Colonic mucosa (tissue), 4 donors: ENCODE results near the gene A2ML1. TPM values are rescaled to one million over a fixed set of nuclear protein-coding genes. Genes with fewer than 3 reads are reported as not detected.

ENCODE experiments used
- DNase-seq: peaks from one replicate; pipeline ENCODE4 v3.0.0-alpha.2; 2020
- H3K27ac ChIP-seq: fragments of 200-600 bp; one replicate; pipeline ENCODE4 v1.8.0; 2021
- H3K27me3 ChIP-seq: fragments of 200-600 bp; one replicate; pipeline ENCODE4 v1.8.0; 2021
- H3K36me3 ChIP-seq: fragments of 200-600 bp; one replicate; pipeline ENCODE4 v1.8.0; 2021
- H3K4me1 ChIP-seq: fragments of 200-600 bp; one replicate; pipeline ENCODE4 v1.8.0; 2021; ENCODE audit warnings: mild to moderate bottlenecking
- H3K4me3 ChIP-seq: fragments of 200-600 bp; one replicate; pipeline ENCODE4 v1.8.0; 2021
- H3K9ac ChIP-seq, 2 donors: one replicate each; pipeline ENCODE4 v1.7.0; 2013; ENCODE audit warnings: control low read depth in 2 of 2, low read depth in 2 of 2, low read length in 2 of 2
- H3K9me3 ChIP-seq: fragments of 200-600 bp; one replicate; pipeline ENCODE4 v1.8.0; 2021
- intact Hi-C: fragments of 100-400 bp; cut with DNase I; formaldehyde crosslinking; loops from one replicate; pipeline ENCODE4 v1.14.1; 2022
- total RNA-seq, 2 donors: library from RNA; stranded (reverse); fragmentation: NEBNext Ultra II Directional in 1 of 2; extraction: Animal tissue kit (Norgen Biotek cat#: 25700) in 1 of 2; gene quantifications; one replicate each; pipeline ENCODE4 v1.2.1, GENCODE V29; 2021
- TF ChIP-seq, protein P1 (sequence below): fragments of 200-600 bp; IDR thresholded peaks from one replicate; pipeline ENCODE4 v1.8.0; 2022; ENCODE audit warnings: antibody characterized with exemption, mild to moderate bottlenecking
- donor health status: healthy.
- donor health status: DM: no; HTN: no; CAD: no.
- donor health status: DM: no; HTN: no; CAD: no.

A2ML1 gene
- total RNA-seq: not detected

DNA sequence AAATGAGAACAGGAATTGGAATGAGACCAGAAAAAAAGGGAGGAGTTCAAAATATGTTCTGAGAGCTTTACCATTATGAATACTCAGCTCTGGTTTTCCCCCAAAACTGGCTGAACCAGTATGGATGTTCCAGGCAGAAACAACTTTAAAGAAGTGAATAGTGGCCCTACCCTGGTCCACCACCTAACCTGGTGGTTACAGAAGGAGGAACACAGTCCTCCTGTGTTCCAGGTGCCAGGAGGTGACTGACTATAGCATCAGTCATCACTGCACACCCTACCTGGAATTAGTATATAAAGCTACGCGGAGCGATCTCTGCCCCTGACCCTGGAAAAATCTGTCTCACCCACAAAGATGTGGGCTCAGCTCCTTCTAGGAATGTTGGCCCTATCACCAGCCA lies at the start of gene A2ML1:
Gene A2ML1, plus strand, starts transcription at position 324 of the 400 bp plus-strand sequence. Its CDS starts 31 bp downstream, at position 355.
- Histone ChIP-seq H3K36me3 (no peaks in the 10 kb centered on the region), H3K9me3 (no peaks in the 10 kb centered on the region), H3K9ac (no peak within 1 kb of the TSS), H3K27ac (no peak within 1 kb of the TSS), H3K27me3 (no peaks in the 10 kb centered on the region), H3K4me1 (no peaks in the 10 kb centered on the region), H3K4me3 (no peak within 1 kb of the TSS)
- intact Hi-C loops: loop anchor here (10.0 kb wide), 1 partner anchor 137 kb away; no protein-coding TSS in a partner anchor
- no peak for DNase-seq
- TF ChIP-seq, protein P1, sequence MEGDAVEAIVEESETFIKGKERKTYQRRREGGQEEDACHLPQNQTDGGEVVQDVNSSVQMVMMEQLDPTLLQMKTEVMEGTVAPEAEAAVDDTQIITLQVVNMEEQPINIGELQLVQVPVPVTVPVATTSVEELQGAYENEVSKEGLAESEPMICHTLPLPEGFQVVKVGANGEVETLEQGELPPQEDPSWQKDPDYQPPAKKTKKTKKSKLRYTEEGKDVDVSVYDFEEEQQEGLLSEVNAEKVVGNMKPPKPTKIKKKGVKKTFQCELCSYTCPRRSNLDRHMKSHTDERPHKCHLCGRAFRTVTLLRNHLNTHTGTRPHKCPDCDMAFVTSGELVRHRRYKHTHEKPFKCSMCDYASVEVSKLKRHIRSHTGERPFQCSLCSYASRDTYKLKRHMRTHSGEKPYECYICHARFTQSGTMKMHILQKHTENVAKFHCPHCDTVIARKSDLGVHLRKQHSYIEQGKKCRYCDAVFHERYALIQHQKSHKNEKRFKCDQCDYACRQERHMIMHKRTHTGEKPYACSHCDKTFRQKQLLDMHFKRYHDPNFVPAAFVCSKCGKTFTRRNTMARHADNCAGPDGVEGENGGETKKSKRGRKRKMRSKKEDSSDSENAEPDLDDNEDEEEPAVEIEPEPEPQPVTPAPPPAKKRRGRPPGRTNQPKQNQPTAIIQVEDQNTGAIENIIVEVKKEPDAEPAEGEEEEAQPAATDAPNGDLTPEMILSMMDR: no peak

DNA sequence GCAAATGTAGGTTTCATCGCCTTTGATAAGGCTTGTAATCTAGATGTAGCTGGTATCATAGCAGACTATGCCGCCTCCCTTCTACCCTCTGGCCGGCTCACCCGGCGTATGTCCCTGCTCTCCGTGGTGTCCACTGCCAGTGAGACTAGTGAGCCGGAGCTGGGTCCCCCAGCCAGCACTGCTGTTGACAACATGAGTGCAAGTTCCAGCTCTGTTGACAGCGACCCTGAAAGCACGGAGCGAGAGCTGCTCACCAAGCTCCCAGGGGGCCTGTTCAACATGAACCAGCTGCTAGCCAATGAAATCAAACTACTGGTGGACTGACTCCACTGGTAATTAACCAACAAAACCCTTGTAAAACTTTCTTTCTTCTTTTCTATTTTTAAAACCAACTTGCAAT lies 49.0 kb upstream of the A2ML1 start:
- intact Hi-C loops: no loop called here
- DNase-seq: no peak
- H3K4me3 ChIP-seq: no peak overlapping the region
- no peaks in the 10 kb centered on the region for H3K9me3 ChIP-seq
- TF ChIP-seq, protein P1: no peak
- no peak overlapping the region for H3K9ac ChIP-seq
- H3K27me3 ChIP-seq: no peaks in the 10 kb centered on the region
- H3K27ac ChIP-seq: no peak overlapping the region
- H3K36me3 ChIP-seq: no peaks in the 10 kb centered on the region
- H3K4me1 ChIP-seq: no peaks in the 10 kb centered on the region

DNA sequence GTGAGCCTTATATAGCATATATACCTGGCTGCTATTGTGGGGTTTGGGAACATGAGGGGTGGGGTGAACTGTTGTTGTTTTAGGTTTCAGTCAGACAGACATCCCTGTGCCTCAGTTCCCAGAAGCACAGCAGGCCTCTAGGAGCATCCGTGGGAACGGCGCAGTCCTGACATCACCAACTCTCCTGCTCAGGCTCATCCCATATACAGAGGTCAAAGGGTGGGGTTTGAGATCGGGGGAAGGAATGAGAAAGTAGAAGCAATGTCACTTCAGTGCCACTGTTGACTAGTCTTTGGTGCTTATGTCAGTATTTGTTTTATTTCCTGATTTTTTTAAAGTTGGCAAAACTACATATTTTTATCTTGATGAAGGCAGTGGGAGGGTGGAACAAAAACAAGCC lies 43.1 kb upstream of the A2ML1 start:
- no peak overlapping the region for H3K9ac ChIP-seq
- no peak overlapping the region for H3K27ac ChIP-seq
- no peak for DNase-seq
- H3K4me3 ChIP-seq: no peak overlapping the region
- TF ChIP-seq, protein P1: no peak
- no peaks in the 10 kb centered on the region for H3K27me3 ChIP-seq
- no peaks in the 10 kb centered on the region for H3K4me1 ChIP-seq
- no peaks in the 10 kb centered on the region for H3K36me3 ChIP-seq
- no peaks in the 10 kb centered on the region for H3K9me3 ChIP-seq
- intact Hi-C loops: no loop called here

DNA sequence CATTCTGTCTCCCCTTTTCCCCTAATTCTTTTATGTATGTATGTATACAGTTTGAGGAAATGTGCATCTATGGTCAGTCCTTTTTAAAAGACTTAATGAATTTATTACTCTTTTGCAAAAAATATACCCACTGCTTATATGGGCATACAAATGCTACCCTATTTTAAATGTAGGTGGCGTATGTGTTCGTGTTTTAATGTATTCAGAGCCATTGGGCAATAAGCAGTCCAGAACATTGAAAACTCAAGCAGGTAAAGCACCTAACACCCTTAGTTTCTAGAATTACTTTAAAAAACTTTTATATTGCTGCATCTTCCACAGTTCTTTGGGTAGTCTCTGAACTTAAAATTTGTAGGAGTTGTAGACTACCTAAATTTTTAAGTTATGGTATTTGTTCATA lies 42.6 kb upstream of the A2ML1 start:
- H3K27ac ChIP-seq: no peak overlapping the region
- H3K9me3 ChIP-seq: no peaks in the 10 kb centered on the region
- no peak overlapping the region for H3K9ac ChIP-seq
- H3K4me1 ChIP-seq: no peaks in the 10 kb centered on the region
- TF ChIP-seq, protein P1: no peak
- H3K4me3 ChIP-seq: no peak overlapping the region
- intact Hi-C loops: no loop called here
- H3K36me3 ChIP-seq: no peaks in the 10 kb centered on the region
- DNase-seq: no peak
- H3K27me3 ChIP-seq: no peaks in the 10 kb centered on the region

DNA sequence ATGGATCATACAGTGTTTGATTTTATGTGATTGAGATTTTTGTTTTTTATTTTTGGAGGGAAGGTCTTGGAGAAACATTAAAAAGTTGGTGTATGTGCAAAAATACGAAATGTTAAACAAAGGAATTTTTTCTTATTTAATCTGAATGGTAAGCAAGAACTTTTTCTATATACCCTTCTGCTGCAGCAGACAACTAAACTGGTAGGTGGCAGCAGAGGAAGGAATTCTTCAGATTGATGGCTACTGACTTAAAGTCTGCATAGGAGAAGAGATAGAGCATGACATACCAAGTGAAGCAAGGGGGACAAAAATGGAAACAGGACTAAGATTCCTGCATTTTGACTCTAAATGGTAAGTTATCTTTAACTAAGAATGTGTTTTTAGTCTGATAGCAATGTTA lies 42.0 kb upstream of the A2ML1 start:
- no peaks in the 10 kb centered on the region for H3K9me3 ChIP-seq
- H3K9ac ChIP-seq: no peak overlapping the region
- intact Hi-C loops: no loop called here
- H3K27me3 ChIP-seq: no peaks in the 10 kb centered on the region
- H3K27ac ChIP-seq: no peak overlapping the region
- H3K4me3 ChIP-seq: no peak overlapping the region
- no peaks in the 10 kb centered on the region for H3K4me1 ChIP-seq
- TF ChIP-seq, protein P1: no peak
- no peak for DNase-seq
- H3K36me3 ChIP-seq: no peaks in the 10 kb centered on the region
